H9 (cell line): ENCODE measurements around the gene GRIP1. TPM values are rescaled to one million over a fixed set of nuclear protein-coding genes. Genes with fewer than 3 reads are reported as not detected.

ENCODE experiments used
- DNase-seq: peaks from one replicate; pipeline ENCODE4 v3.0.0-alpha.2; 2017
- H2AFZ ChIP-seq: one replicate; pipeline ENCODE4 v1.6.1; 2013; ENCODE audit warnings: mild to moderate bottlenecking, low read length, control low read depth, moderate library complexity
- H2AK5ac ChIP-seq: 2 replicates; pipeline ENCODE4 v1.6.1; 2013; ENCODE audit warnings: low read length, control low read depth, mixed read lengths; ENCODE audit not compliant: insufficient read length
- H2BK120ac ChIP-seq: one replicate; pipeline ENCODE4 v1.6.1; 2013; ENCODE audit warnings: low read depth, mild to moderate bottlenecking, low read length, control low read depth, inconsistent platforms; ENCODE audit not compliant: poor library complexity, severe bottlenecking
- H2BK12ac ChIP-seq: 2 replicates; pipeline ENCODE4 v1.6.1; 2013; ENCODE audit warnings: low read length, control low read depth, mixed read lengths, low read depth; ENCODE audit not compliant: insufficient read length
- H2BK15ac ChIP-seq: 2 replicates; pipeline ENCODE4 v1.6.1; 2013; ENCODE audit warnings: low read depth, low read length, control low read depth
- H2BK20ac ChIP-seq: one replicate; pipeline ENCODE4 v1.6.1; 2013; ENCODE audit warnings: low read depth, mild to moderate bottlenecking, low read length, control low read depth, inconsistent platforms; ENCODE audit not compliant: poor library complexity, severe bottlenecking
- H2BK5ac ChIP-seq: 2 replicates; pipeline ENCODE4 v1.6.1; 2013; ENCODE audit warnings: low read length, control low read depth, mixed read lengths; ENCODE audit not compliant: insufficient read length
- H3K14ac ChIP-seq: 2 replicates; pipeline ENCODE4 v1.6.1; 2013; ENCODE audit warnings: low read length, control low read depth; ENCODE audit not compliant: insufficient read depth
- H3K18ac ChIP-seq: 2 replicates; pipeline ENCODE4 v1.6.1; 2013; ENCODE audit warnings: low read depth, mild to moderate bottlenecking, mixed read lengths, low read length, control low read depth; ENCODE audit not compliant: insufficient read length
- H3K23ac ChIP-seq: 2 replicates; pipeline ENCODE4 v1.6.1; 2013; ENCODE audit warnings: low read length, control low read depth, mixed read lengths, low read depth; ENCODE audit not compliant: insufficient read length
- H3K23me2 ChIP-seq: 2 replicates; pipeline ENCODE4 v1.6.1; 2013; ENCODE audit warnings: low read depth, mild to moderate bottlenecking, mixed read lengths, low read length, control low read depth; ENCODE audit not compliant: insufficient read length, poor library complexity, severe bottlenecking
- H3K27ac ChIP-seq: 2 replicates; pipeline ENCODE4 v1.5.1; 2013; ENCODE audit warnings: low read length, control low read depth, mixed read lengths, low read depth; ENCODE audit not compliant: insufficient read length
- H3K27me3 ChIP-seq: 2 replicates; pipeline ENCODE4 v1.6.1; 2013; ENCODE audit warnings: low read length, control low read depth, inconsistent platforms; ENCODE audit not compliant: insufficient read depth
- H3K4ac ChIP-seq: 2 replicates; pipeline ENCODE4 v1.6.1; 2013; ENCODE audit warnings: low read depth, mild to moderate bottlenecking, control low read depth, inconsistent platforms, low read length, moderate library complexity
- H3K4me1 ChIP-seq: 2 replicates; pipeline ENCODE4 v1.6.1; 2013; ENCODE audit warnings: low read length, control low read depth, inconsistent platforms; ENCODE audit not compliant: insufficient read depth
- H3K4me2 ChIP-seq: 2 replicates; pipeline ENCODE4 v1.6.1; 2013; ENCODE audit warnings: low read length, control low read depth, mixed read lengths; ENCODE audit not compliant: insufficient read length, insufficient read depth
- H3K56ac ChIP-seq: 2 replicates; pipeline ENCODE4 v1.6.1; 2013; ENCODE audit warnings: low read depth, mild to moderate bottlenecking, mixed read lengths, low read length, control low read depth; ENCODE audit not compliant: insufficient read length
- H3K79me1 ChIP-seq: 2 replicates; pipeline ENCODE4 v1.6.1; 2013; ENCODE audit warnings: low read depth, mild to moderate bottlenecking, moderate library complexity, low read length, control low read depth, inconsistent platforms; ENCODE audit not compliant: insufficient read depth, poor library complexity, severe bottlenecking
- H3K79me2 ChIP-seq: 2 replicates; pipeline ENCODE4 v1.6.1; 2013; ENCODE audit warnings: low read length, control low read depth, inconsistent platforms; ENCODE audit not compliant: insufficient read depth
- H3K9ac ChIP-seq: 2 replicates; pipeline ENCODE4 v1.6.1; 2013; ENCODE audit warnings: low read length, control low read depth, mixed read lengths; ENCODE audit not compliant: insufficient read length; ENCODE audit errors: extremely low read depth
- H3K9me3 ChIP-seq: one replicate; pipeline ENCODE4 v1.6.1; 2013; ENCODE audit warnings: low read depth, low read length, inconsistent platforms; ENCODE audit not compliant: control insufficient read depth
- H3T11ph ChIP-seq: one replicate; pipeline ENCODE4 v1.6.1; 2013; ENCODE audit warnings: mild to moderate bottlenecking, low read length, control low read depth, inconsistent platforms
- H4K20me1 ChIP-seq: one replicate; pipeline ENCODE4 v1.6.1; 2013; ENCODE audit not compliant: control insufficient read depth, insufficient read length, insufficient read depth
- H4K5ac ChIP-seq: 2 replicates; pipeline ENCODE4 v1.6.1; 2013; ENCODE audit warnings: low read depth, mild to moderate bottlenecking, mixed read lengths, low read length, control low read depth; ENCODE audit not compliant: insufficient read length
- H4K8ac ChIP-seq: replicated peaks from 2 replicates; pipeline ENCODE4 v1.6.1; 2013; ENCODE audit warnings: low read length, control low read depth, mixed read lengths, low read depth; ENCODE audit not compliant: insufficient read length
- H4K91ac ChIP-seq: 2 replicates; pipeline ENCODE4 v1.6.1; 2013; ENCODE audit warnings: low read depth, mild to moderate bottlenecking, moderate library complexity, mixed read lengths, low read length, control low read depth; ENCODE audit not compliant: insufficient read length
- H3K27ac Mint-ChIP-seq, 3 experiments: 2 replicates in 2 of 3; 3 replicates in 1 of 3; pipeline ENCODE4 v1.8.0; 2020 to 2021; ENCODE audit warnings: mixed read lengths in 3 of 3, mild to moderate bottlenecking in 1 of 3, moderate library complexity in 1 of 3
- H3K27me3 Mint-ChIP-seq: 2 replicates; pipeline ENCODE4 v1.8.0; 2021; ENCODE audit warnings: low read depth, mild to moderate bottlenecking, moderate library complexity, mixed read lengths
- H3K36me3 Mint-ChIP-seq, 3 experiments: 2 replicates in 2 of 3; 3 replicates in 1 of 3; pipeline ENCODE4 v1.8.0; 2020 to 2021; ENCODE audit warnings: low read depth in 3 of 3, mixed read lengths in 3 of 3; ENCODE audit not compliant: insufficient read depth in 1 of 3
- H3K4me1 Mint-ChIP-seq, 2 experiments: 2 replicates each; pipeline ENCODE4 v1.8.0; 2020; ENCODE audit warnings: mixed read lengths in 2 of 2
- H3K4me3 Mint-ChIP-seq, 2 experiments: 2 replicates in 1 of 2; 3 replicates in 1 of 2; pipeline ENCODE4 v1.8.0; 2020 to 2021; ENCODE audit warnings: mild to moderate bottlenecking in 2 of 2, mixed read lengths in 2 of 2, moderate library complexity in 1 of 2
- H3K9me3 Mint-ChIP-seq, 2 experiments: 2 replicates in 1 of 2; 3 replicates in 1 of 2; pipeline ENCODE4 v1.8.0; 2020; ENCODE audit warnings: mild to moderate bottlenecking in 2 of 2, mixed read lengths in 2 of 2, moderate library complexity in 1 of 2
- WGBS: extraction: QIAGEN DNeasy Blood & Tissue Kit; methylation state at CpG from one replicate; pipeline ENCODE4 v1.1.7; 2013; ENCODE audit warnings: missing lambda C conversion rate, low lambda C conversion rate, mixed read lengths; ENCODE audit not compliant: insufficient read length; ENCODE audit errors: extremely low coverage; 5-methylcytosine and 5-hydroxymethylcytosine counted together
- total RNA-seq: library from RNA; stranded (reverse); gene quantifications from 2 replicates; pipeline ENCODE4 v1.2.1, GENCODE V29; 2021
- TF ChIP-seq, protein P1 (sequence below): fragments of 200-600 bp; sonication (generic); conservative IDR thresholded peaks from 3 replicates; pipeline ENCODE4 v1.8.0; 2021; ENCODE audit warnings: antibody characterized with exemption, mild to moderate bottlenecking

GRIP1 gene
- total RNA-seq, 1 experiment from 2014 or later, result 19.5 TPM

DNA sequence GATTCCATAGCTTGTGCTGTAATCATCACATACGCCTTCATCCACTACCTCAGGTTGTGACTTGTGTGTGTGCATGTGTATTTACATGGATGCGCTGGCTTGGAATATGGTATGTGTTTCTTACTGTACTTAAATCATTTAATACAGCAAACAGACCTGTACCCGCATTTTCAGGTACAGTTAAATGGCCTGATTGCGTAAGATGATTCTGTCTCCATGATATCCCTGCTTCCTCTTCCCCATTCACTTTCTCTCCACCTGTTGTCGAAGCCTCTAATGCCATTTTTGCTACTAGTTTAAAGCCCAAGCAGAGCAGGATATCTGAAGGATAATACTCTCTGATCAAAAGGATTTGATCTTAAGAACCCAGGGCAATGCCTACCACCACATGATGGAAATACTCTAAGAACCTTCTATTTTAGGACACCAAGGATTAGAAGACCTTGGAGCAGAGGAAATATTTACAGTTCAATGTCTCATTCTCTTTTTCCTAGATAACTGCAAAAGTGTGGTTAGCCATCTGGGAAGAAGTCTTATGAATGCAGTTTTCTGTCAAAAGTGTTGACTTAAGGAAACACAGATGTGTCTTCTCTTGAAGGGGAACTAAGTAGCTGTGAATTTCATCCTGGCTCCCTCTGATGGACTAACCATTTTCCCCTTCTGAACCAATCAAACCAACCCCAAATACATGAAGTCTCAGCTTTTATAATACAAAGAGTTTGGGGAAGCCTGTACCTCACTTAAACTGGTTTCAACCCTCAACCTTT is 297.9 kb downstream of the GRIP1 start:
- TF ChIP-seq, protein P1, sequence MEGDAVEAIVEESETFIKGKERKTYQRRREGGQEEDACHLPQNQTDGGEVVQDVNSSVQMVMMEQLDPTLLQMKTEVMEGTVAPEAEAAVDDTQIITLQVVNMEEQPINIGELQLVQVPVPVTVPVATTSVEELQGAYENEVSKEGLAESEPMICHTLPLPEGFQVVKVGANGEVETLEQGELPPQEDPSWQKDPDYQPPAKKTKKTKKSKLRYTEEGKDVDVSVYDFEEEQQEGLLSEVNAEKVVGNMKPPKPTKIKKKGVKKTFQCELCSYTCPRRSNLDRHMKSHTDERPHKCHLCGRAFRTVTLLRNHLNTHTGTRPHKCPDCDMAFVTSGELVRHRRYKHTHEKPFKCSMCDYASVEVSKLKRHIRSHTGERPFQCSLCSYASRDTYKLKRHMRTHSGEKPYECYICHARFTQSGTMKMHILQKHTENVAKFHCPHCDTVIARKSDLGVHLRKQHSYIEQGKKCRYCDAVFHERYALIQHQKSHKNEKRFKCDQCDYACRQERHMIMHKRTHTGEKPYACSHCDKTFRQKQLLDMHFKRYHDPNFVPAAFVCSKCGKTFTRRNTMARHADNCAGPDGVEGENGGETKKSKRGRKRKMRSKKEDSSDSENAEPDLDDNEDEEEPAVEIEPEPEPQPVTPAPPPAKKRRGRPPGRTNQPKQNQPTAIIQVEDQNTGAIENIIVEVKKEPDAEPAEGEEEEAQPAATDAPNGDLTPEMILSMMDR, result no peak
- Histone ChIP-seq H3K56ac (no peak overlapping the region), H3T11ph (no peak overlapping the region), H3K4me1 (no peaks in the 10 kb centered on the region), H2AFZ (no peak overlapping the region), H4K20me1 (no peaks in the 10 kb centered on the region), H2BK15ac (no peak overlapping the region), H4K5ac (no peak overlapping the region), H4K8ac (no peak overlapping the region), H3K27me3 (no peaks in the 10 kb centered on the region), H4K91ac (no peak overlapping the region), H3K23me2 (no peaks in the 10 kb centered on the region), H3K9ac (no peak overlapping the region), H2BK5ac (no peak overlapping the region), H2AK5ac (no peak overlapping the region), H2BK120ac (no peak overlapping the region), H2BK12ac (no peak overlapping the region), H3K14ac (no peak overlapping the region), H3K4me2 (no peak overlapping the region), H3K4ac (no peak overlapping the region), H2BK20ac (no peak overlapping the region), H3K79me2 (no peaks in the 10 kb centered on the region), H3K79me1 (no peaks in the 10 kb centered on the region), H3K27ac (no peak overlapping the region), H3K18ac (no peak overlapping the region), H3K23ac (no peak overlapping the region), H3K9me3 (no peaks in the 10 kb centered on the region)
- H3K27ac Mint-ChIP-seq, result no peak overlapping the region; a peak in 1 of 7 replicates
- DNase-seq, result no peak
- H3K4me3 Mint-ChIP-seq, result no peak overlapping the region
- no peaks in the 10 kb centered on the region; the same call in 1 of the 2 replicates for H3K27me3 Mint-ChIP-seq
- peaks cover 0 to 2% (median 1%) of the 10 kb centered on the region in 3 experiments; a peak in 3 of 7 replicates for H3K36me3 Mint-ChIP-seq
- no CpG with 5 or more reads among the region's 5 CpGs for WGBS
- H3K9me3 Mint-ChIP-seq, result no peaks in the 10 kb centered on the region
- H3K4me1 Mint-ChIP-seq, result no peaks in the 10 kb centered on the region
